ENCODE data around the gene FEM1A.

- no peak for TF ChIP-seq CTCF (IDR thresholded peaks at IDR 0.05)
- TF ChIP-seq EP300 (IDR thresholded peaks at IDR 0.05) = no peak
- no peak for TF ChIP-seq POLR2A (IDR thresholded peaks at IDR 0.05)
- no peak for TF ChIP-seq POLR2AphosphoS5 (IDR thresholded peaks at IDR 0.05)
These were observed 31.3 kb upstream of the FEM1A start for GRCh38 chr19:4760285-4760650.
